NCI-H1930 (cell line): ENCODE results near the gene RAD51B.

Experiments
- DNase-seq, 2 experiments: peaks; one replicate each; lab custom pipeline; 2025; lab: John Stamatoyannopoulos, UW

The RAD51B gene

GRCh38 chr14:68234101-68234905, 414.7 kb downstream of the RAD51B start:
- peak; percentile 39 to 58 for DNase-seq

GRCh38 chr14:68235011-68235410, 415.4 kb downstream of the RAD51B start:
- DNase-seq = no peak

- no peak for DNase-seq
Measured at GRCh38 chr14:68236582-68237458, 417.2 kb downstream of the RAD51B start.

- DNase-seq = no peak
Measured at GRCh38 chr14:68238551-68238950, 419.0 kb downstream of the RAD51B start.

GRCh38 chr14:68238976-68239375, 419.4 kb downstream of the RAD51B start:
- no peak for DNase-seq

- no peak for DNase-seq
Measured at GRCh38 chr14:68239988-68240771, 420.6 kb downstream of the RAD51B start.

GRCh38 chr14:68241862-68242487, 422.4 kb downstream of the RAD51B start:
- no peak for DNase-seq

- peak; percentile 15 to 27 for DNase-seq
Measured at GRCh38 chr14:68243450-68244010, 424.0 kb downstream of the RAD51B start.

- DNase-seq = no peak
Measured at GRCh38 chr14:68244262-68244980, 424.8 kb downstream of the RAD51B start.

- DNase-seq = no peak
Measured at GRCh38 chr14:68245146-68246073, 425.8 kb downstream of the RAD51B start.

GRCh38 chr14:68246074-68246785, 426.7 kb downstream of the RAD51B start:
- no peak for DNase-seq

GRCh38 chr14:68246786-68247105, 427.2 kb downstream of the RAD51B start:
- no peak for DNase-seq

GRCh38 chr14:68247274-68247673, 427.7 kb downstream of the RAD51B start:
- no peak for DNase-seq

GRCh38 chr14:68247676-68248268, 428.2 kb downstream of the RAD51B start:
- no peak for DNase-seq

- DNase-seq = peak; percentile 50 to 58
Measured at GRCh38 chr14:68248481-68249255, 429.1 kb downstream of the RAD51B start.

- no peak for DNase-seq
Measured at GRCh38 chr14:68249661-68250451, 430.3 kb downstream of the RAD51B start.
